Neutrophil (primary cell): Measurements from ENCODE around the gene NR1H4.

ENCODE experiments used
- H3K27ac ChIP-seq: fragments of 200-600 bp; sonication (generic); 2 replicates; pipeline ENCODE4 v1.5.1; 2016; ENCODE audit warnings: mild to moderate bottlenecking, moderate library complexity
- H3K27me3 ChIP-seq: fragments of 200-600 bp; sonication (generic); 2 replicates; pipeline ENCODE4 v1.6.0; 2016; ENCODE audit warnings: mild to moderate bottlenecking
- H3K36me3 ChIP-seq: fragments of 200-600 bp; sonication (generic); 2 replicates; pipeline ENCODE4 v1.5.1; 2017
- H3K4me1 ChIP-seq, 2 experiments: fragments of 200-600 bp in 1 of 2; sonication (generic) in 1 of 2; 1 replicate in 1 of 2; 2 replicates in 1 of 2; pipeline versions ENCODE4 v1.5.1 to v1.6.1; 2013 to 2016; ENCODE audit warnings: low read depth in 1 of 2, low read length in 1 of 2, mild to moderate bottlenecking in 1 of 2, moderate library complexity in 1 of 2; ENCODE audit not compliant: control insufficient read depth in 1 of 2, insufficient read depth in 1 of 2
- H3K4me3 ChIP-seq, 2 experiments: fragments of 200-600 bp in 1 of 2; sonication (generic) in 1 of 2; 1 replicate in 1 of 2; 2 replicates in 1 of 2; pipeline ENCODE4 v1.5.1; 2013 to 2016; ENCODE audit warnings: low read depth in 1 of 2, low read length in 1 of 2, mild to moderate bottlenecking in 1 of 2, moderate library complexity in 1 of 2
- H3K9me3 ChIP-seq: fragments of 200-600 bp; sonication (generic); 2 replicates; pipeline ENCODE4 v1.5.1; 2016
- TF ChIP-seq, protein P1 (sequence below): fragments of 200-600 bp; sonication (generic); IDR thresholded peaks from 2 replicates; pipeline ENCODE4 v1.5.1; 2016; ENCODE audit warnings: antibody characterized with exemption

The NR1H4 gene

GRCh38 chr12:100491104-100491503 is 17.4 kb downstream of the NR1H4 start:
- TF ChIP-seq, protein P1, sequence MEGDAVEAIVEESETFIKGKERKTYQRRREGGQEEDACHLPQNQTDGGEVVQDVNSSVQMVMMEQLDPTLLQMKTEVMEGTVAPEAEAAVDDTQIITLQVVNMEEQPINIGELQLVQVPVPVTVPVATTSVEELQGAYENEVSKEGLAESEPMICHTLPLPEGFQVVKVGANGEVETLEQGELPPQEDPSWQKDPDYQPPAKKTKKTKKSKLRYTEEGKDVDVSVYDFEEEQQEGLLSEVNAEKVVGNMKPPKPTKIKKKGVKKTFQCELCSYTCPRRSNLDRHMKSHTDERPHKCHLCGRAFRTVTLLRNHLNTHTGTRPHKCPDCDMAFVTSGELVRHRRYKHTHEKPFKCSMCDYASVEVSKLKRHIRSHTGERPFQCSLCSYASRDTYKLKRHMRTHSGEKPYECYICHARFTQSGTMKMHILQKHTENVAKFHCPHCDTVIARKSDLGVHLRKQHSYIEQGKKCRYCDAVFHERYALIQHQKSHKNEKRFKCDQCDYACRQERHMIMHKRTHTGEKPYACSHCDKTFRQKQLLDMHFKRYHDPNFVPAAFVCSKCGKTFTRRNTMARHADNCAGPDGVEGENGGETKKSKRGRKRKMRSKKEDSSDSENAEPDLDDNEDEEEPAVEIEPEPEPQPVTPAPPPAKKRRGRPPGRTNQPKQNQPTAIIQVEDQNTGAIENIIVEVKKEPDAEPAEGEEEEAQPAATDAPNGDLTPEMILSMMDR: no peak

GRCh38 chr12:100493396-100494012 is 19.8 kb downstream of the NR1H4 start:
- Histone ChIP-seq H3K4me1 (no peaks in the 10 kb centered on the region), H3K27ac (no peak overlapping the region), H3K36me3 (no peaks in the 10 kb centered on the region), H3K4me3 (no peak overlapping the region), H3K9me3 (no peaks in the 10 kb centered on the region), H3K27me3 (no peaks in the 10 kb centered on the region)
- TF ChIP-seq, protein P1: no peak

More at GRCh38 chr12:100491104-100491503, 17.4 kb downstream of the NR1H4 start:
- no peaks in the 10 kb centered on the region for H3K36me3 ChIP-seq
- no peak overlapping the region for H3K27ac ChIP-seq
- H3K4me3 ChIP-seq: no peak overlapping the region
- H3K9me3 ChIP-seq: no peaks in the 10 kb centered on the region
- no peaks in the 10 kb centered on the region for H3K4me1 ChIP-seq
- no peaks in the 10 kb centered on the region for H3K27me3 ChIP-seq

GRCh38 chr12:100494026-100494425 is 20.4 kb downstream of the NR1H4 start:
- Histone ChIP-seq H3K27ac (no peak overlapping the region), H3K36me3 (no peaks in the 10 kb centered on the region), H3K4me1 (no peaks in the 10 kb centered on the region), H3K4me3 (no peak overlapping the region), H3K27me3 (no peaks in the 10 kb centered on the region), H3K9me3 (no peaks in the 10 kb centered on the region)
- TF ChIP-seq, protein P1: no peak

GRCh38 chr12:100494538-100494937 is 20.9 kb downstream of the NR1H4 start:
- Histone ChIP-seq H3K27ac (no peak overlapping the region), H3K4me1 (no peaks in the 10 kb centered on the region), H3K9me3 (no peaks in the 10 kb centered on the region), H3K36me3 (no peaks in the 10 kb centered on the region), H3K27me3 (no peaks in the 10 kb centered on the region), H3K4me3 (no peak overlapping the region)
- TF ChIP-seq, protein P1: no peak

DNA sequence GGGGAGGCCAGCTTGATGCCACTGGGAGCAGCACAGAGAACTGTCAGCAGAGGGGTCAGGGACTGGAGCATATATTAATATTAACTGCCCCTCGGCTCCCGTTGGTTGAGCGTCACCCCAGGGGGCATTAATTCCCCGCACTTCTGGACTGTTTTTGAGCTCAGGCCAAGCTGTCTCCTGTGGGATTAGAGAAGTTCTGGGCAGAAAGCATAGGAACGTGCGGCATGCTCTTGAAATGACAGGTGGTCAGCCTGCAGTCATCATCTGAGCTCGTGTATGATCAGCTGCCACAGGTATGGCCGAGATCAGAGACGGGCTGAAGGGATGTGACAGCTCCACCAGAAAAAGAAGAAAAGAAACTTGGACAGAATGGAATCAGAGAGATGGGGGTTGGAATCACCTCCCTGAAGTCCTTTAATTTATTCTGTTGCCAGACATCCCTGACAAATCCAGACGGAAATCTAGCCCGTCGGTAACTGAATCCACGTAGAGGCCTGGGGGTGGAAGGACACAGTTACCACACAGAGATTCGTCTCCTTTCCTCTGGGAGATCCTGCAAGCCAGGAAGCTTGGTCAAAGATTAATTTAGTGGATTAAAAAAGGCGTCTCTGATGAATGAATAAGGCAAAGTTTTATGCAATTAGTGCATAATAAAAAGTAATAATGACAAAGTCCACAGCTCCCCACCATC is 23.6 kb downstream of the NR1H4 start:
- Histone ChIP-seq H3K4me3 (no peak overlapping the region), H3K27me3 (no peaks in the 10 kb centered on the region), H3K36me3 (no peaks in the 10 kb centered on the region), H3K4me1 (no peaks in the 10 kb centered on the region), H3K27ac (no peak overlapping the region), H3K9me3 (no peaks in the 10 kb centered on the region)
- TF ChIP-seq, protein P1: no peak
